ENCODE data around the gene RET.
A peak's percentile ranks its signal among the peaks of the same experiment; 100 is the strongest.

RET gene

DNA sequence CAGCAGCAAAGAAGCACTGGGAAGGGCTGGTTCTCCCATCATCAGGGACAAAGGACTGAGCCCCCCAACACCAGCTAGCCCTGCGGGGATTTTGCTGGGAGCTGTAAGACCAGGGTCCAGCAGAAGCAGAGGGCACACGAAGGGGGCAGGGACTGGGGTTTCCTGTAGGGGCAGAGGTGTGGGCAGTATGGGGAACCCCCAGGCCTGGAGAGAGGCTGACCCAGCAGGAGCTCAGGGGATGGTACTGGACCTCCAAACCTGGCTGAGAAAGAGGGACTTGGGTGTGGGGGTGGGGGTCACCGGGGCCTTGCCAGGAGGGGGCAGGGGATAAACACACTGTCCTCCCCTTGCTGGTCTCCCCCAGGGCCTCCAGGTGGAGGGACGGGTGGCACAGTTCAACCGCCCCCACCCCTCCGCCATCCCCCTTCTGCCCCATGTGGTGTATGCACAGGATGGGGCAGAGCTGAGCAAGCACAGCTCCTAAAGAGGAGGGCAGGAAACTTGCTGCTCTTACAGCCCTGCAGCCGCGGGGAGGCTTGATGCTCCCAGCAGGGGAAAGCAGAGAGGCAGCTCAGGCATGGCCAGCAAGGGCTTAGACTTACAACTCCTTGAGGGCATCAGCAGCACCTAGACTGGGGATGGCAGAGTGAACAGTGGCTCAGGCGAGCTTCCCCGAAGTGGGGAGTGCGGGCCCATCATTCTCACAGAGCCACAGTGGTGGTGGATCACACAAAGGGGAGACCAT is 12.4 kb upstream of the RET start:
- DNase-seq, result no peak

DNA sequence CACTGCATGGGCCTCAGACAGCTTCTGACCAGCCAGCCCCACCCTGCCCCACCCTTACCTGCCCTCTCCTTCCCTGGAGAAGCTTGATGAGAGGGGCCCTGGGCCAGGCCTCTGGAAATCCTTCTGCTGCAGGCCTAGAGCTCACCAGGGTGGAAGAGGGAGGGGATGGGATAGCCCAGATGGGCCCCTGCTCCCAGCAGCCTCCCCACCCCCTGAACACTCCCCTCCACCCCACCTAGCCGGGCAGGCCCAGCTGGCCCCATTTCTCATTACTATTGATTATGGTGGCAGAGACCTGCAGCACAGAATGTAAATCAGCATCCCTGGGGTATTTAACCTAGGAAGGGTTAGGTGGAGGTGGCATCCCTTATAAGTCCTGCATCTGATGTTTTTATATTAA is 11.6 kb upstream of the RET start:
- DNase-seq, result no peak

DNA sequence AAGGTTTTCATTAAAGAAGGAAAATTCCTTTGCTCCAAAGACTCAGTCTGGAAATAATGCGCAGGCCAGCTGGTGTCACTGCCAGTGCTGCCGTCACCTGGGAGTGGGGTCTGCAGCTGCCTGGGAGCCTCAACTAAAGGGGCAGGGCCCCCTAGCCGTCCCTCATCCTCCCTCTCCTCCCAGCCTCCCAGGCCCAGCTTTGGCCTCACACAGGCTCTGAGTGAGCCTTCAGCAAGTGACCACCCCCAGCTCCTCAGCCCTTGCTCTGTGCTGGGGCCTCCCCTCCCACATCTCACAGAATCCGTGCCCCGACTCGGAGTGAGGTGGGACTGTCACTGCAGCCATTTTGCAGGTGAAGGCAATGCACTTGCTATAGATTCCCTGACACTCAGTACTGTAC is 11.1 kb upstream of the RET start:
- DNase-seq, result no peak

DNA sequence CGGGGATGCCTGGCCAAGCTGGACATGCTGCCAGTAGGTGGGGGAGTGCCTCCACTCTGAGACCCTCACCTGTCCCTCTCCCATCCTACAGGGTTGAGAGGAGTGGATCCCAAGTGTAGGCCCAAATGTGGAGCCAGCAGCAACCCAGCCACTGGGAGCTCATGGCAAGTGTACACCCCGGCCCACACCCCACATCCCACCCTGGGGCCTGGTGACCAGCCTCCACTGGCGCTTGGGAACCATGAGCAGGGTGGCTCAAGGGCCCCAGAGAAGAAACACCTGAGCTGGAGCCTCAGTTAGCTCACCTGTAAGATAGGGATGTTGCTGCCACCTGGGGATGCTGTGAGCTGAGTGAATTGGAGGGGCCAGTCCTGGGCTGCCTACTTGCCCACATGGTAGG is 10.4 kb upstream of the RET start:
- no peak for DNase-seq

DNA sequence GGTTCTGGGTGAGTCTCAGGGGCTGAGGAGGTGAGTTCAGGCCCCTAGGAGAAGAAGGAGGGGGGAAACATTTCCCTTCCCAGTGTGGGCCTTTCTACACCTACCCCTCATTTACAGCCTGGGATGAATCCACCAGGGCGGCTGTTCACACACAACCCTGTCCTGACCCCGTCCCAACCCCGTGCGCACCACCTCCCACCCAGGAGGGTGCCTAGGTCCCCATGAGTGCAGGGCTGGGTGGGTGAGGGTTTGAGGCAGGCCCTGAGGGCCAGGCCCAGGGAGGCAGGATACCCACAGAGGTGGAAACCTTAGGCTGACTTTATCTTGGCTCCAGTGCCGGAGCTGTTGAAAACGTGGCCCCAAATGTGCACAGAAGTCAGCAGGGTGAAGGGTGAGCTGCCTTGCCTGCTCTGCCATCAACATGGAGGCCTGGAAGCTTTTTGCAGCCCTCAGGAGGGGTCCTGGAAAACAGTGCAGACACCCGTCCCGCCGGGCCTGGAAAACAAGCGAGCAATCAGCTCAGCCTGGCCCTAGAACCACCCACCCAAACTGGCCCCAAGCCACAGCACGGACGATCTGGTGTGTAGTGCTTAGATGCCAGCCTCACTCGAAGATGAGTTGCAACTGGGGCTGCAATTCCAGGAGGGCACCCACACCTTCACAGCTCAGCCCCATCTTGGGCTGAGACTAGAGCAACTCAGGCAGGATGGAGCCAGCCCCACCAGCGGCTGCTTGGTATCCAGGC is 9.3 kb upstream of the RET start:
- no peak for DNase-seq

DNA sequence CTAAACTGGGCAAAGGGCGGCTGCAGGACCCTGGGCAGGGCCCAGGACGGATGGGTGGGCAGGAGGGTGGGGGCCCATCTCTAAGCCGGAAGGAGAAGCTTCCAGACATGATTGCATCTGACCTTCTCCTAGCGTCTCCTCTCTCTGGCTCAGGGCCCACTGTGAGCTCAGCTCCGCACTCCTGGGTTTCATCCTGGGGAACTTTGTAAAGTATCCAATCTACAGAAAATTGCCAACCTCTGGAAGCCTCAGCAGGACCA is 8.8 kb upstream of the RET start:
- DNase-seq, result no peak

DNA sequence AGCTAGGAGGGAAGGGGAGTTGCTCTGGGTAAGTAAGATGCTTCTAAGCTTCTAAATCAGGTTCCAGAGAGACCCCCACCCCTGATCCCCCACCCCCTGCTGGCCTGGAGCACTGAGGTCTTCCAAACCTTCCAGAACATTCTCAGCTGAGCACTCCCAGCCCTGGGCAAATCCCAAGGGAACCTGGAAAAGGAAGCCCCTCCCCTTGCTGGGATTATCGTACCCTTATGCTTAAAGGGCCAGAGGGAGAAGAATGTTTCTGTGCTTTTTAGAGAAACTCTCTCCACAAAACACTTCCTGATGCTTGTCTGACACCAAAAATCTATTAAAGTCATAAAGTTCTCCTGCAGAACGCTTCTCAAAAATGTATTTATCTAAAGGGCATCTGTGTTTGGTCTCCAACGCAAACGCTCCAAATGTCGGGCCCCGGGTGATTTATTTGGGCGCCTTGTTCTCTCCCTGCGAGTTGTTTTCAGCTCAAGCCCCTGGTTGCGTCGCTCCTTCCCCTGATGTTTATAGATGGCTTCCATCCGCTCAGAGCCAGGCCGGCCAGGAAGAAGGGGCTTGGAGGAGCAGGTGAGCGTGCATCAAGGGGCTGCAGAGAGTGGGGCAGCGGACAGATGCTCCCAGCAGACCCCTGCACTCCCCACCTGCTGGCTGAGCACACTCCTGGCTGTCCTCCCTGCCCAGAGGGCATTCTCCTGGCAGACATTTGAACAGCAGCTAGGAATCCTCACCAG is 8.2 kb upstream of the RET start:
- no peak for DNase-seq

DNA sequence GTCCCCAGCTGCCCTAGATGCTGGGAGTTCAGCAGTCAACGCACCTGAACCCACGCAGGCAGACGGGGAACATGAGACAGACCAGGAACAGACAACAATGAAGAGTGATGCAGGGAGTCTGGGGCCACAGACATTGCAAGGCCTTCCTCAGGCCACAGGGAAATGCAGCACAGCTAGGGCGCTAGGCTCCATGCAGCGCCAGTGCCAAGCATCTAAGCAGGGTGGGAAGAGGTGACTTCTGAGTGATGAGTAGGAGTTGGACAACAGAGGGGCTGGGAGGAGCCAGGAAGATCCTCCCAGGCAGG is 7.7 kb upstream of the RET start:
- no peak for DNase-seq

DNA sequence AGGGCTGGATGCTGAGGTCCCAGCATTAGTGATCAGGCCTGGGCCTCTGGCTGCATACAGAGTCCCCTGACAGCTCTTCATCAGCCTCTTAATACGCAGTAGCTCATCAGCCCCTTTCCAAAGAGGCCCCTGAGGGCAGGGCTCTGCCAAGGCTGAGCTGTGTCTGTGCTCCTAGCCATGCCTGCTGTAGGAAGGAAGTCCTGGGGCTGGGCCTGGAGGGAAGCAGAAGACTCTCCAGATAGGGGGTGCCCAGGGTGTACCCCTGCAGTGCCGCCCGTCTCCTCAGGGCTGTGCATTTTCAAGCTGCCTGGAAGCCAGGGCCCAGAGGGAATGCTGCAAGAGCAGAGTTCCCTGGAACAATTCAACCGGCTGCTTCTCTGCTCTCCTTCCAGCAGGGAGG is 7.3 kb upstream of the RET start:
- DNase-seq, result no peak

DNA sequence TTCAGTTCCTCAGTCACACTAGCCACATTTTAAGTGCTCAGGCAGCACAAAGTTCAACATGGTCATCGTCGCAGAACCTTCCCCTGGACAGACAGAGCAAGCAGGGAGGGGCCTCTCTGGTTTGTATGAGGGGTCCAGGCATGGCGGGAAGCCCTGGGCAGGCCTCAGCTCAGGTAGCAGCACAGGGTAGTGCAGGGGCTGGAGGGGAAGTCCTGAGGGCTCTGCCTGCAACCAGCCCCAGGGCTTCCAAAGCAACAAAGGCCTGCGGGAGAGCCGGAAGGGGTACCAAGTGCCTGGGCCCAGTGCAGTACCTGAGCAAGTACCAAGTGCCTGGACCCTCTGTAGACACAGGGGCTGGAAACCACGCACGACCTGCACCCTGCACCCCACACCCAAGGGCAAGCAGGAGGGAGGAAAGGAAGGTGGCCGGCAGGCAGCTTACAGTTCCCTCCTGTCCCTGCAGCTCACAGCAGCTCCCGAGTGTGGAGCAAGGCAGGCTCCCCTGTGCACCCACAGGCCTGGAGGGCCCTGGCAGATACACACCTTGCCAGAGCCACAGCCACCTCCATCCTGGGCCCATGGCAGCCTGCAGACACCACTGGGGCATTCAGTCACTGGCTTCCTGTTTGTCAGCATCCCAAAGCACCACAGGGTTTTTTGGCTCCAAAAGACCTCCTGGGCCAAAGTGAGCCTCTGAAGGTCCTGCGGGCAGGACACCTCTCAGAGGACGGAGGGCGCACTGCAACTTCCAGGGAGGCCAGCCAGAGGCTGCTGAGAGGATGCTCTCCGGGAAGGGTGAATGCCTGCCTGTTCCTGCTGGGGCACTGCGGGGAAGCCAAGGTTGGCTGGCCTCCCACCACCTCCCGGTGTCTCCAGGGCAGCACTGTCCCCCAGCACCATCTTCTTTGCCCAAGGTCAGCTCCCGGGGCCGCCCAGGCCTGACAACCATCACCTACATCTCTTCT is 6.5 kb upstream of the RET start:
- no peak for DNase-seq

DNA sequence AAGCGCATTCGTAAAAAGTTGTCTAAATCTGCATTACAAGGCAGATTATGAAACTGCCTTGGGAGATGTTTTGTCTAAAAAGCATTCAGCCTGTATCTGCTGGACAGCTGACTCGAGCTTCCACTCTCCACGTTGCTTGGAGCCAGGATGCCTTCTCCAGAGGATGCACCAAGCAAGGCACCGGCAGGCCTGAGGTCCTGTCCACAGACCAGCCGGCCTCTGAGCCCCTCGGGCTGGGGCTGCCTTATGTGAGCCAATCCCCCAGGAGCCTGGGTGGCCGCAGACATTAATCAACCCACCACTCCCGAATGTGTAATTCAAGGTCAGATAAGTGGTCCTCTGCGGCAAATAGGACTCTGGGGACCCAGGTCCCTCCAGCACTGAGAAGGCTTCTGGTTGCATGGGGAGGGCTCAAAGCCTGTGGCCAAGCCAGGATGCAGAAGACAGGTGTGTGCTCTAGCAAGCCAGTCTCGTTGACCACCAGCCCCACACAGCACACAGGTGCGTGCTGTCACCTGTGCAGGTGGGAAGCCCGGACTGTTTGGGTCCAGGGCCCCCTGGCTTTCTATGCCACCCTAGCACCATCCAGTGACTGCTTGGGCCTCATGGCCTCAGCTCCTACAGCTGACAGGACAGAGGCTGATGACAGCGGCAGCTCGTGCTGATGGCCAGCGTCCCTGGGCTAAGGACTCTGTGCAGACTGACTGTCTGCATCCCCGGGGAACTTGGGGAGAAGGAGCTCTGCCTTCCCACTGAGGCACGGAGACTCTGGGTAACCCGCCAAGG is 4.8 kb upstream of the RET start:
- DNase-seq, result no peak

DNA sequence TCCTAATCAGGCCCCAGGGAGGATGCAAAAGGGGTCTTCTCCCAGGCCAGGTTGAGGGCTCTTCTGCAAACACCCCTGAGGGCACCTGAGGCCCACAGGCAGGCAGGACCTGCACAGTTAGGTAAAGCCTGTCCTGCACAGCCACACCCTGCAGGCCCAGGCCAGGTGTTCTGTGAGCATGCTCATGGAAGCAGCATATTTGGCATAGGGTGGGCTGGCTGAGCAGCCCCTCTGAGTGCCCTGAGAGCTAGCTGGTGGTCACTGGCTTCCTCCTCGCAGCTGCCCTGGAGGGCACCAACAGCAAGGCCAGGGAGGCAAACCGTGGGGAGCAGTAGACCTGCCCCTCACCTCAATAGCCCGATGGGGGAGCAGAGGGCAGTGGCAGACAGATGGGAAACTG is 3.7 kb upstream of the RET start:
- no peak for DNase-seq

DNA sequence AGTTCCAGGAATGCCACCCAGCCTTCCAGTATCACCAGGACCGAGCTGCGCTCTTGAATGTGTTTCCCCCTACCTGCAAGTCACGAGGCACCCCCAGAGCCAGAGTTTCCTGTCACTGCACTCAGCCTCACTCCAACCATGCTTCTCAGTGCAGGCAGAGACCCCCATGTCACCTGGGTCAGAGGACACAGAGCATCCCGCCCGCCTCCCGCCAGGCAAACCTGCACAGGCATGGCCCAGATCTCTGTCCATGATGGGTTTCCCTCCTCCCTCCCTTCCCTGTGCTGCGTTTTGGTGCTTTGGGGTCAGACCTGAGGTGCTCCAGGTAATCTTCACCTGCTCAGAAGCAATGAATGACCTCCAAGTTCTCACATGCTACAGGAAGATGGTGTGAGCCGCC is 3.1 kb upstream of the RET start:
- no peak for DNase-seq

DNA sequence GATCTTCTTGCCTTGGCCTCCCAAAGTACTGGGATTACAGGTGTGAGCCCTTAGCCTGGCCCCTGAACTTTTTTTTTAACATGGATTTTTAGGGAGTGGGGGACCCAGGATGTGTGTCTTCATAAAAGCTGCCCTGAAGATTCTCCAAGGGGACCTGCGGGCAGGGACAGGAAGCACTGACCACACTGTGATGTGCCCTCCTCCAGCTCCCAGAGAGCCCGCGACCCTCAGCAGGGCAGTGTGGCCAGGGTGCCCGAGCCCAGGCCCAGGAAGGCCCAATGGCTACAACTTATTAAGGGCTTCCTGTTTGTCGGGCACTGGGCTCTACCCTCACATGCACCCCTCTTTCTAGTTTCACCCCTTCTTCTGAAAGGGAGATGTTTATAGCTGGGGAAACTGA is 2.5 kb upstream of the RET start:
- no peak for DNase-seq

DNA sequence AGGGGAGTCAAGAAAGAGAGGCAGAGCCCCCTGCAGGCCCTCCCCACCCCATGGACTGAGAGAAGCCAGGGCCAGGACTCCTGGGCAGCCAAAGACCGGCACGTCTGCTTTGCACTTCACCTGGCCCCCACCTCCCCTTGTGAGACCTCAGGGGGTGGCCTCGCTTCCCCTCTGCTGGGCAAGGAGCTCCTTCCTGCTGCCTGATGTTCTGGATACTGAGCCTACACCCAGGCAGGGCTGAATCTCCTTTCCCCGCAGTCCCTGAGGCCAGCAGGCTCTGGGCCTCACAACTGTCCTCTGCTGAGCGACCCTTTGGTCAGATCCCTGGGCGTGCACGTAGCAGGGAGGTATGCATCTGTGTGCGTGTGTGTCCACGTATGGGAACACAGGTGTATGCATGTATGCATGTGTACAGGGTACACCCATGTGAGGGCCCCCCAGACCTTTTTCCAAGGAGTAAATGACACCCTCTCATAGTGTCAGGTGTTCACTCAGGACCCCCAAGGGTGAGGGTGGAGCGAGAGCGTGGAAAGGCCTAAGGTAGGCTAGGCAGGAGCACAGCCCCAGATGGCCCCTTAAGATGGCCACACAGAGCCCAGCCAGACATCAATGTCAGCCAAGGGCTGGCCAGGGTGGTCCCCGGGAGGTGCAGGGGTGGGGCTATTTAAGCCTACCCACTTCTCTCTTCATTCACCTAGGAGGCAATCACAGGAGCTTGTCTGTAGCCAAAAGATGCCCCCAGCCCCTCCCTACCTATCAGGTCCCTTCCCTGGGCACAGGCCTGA is 1.9 kb upstream of the RET start:
- DNase-seq, result no peak

DNA sequence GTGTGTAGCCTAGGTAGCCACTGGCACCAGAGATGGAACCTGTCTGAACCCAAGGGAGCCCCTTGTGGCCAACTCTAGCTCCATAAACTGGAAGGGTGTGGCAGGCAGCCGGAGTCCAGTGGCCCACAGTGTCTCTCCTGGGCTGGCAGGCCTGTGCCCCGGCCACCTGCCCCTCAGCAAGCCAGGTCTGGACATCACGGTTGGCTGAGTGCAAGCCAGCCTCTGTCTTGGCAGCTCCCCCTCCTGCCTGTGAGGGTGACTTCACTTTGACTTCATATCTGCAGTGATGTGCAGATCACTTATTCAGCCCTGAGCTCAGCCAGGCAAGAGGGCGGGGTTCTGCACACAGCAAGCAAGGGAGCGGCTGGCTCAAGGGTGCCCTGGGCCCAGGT is 1.3 kb upstream of the RET start:
- no peak for DNase-seq

DNA sequence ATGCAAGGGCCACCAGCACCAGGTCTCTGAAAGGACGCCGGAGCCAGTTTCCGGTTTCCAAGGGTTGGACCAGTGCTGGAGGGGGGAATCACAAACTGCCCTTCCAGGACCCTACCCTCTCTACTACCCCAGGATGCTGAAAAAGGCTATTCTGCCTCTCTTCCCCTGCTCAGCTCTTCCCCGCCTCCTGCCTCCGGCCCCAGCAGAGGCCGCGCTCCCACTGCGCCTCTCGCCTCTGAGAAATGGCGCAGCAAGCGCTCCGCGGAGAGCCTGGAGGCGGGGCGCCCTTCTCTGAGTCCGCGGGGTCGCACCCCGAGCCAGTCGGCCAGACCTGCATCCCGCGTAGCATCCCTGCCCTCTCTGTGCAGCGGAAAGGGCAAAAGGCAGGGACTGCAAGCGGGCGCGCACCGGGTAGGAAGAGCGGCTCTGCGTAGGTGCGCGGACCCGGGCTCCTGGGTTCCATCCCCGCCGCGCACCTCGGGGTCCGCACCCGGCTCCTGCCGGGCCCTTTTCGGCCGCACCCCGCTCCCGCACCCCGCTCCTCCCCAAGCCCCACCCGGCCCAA is 476 bp upstream of the RET start:
- DNase-seq, result peak; percentile 2

DNA sequence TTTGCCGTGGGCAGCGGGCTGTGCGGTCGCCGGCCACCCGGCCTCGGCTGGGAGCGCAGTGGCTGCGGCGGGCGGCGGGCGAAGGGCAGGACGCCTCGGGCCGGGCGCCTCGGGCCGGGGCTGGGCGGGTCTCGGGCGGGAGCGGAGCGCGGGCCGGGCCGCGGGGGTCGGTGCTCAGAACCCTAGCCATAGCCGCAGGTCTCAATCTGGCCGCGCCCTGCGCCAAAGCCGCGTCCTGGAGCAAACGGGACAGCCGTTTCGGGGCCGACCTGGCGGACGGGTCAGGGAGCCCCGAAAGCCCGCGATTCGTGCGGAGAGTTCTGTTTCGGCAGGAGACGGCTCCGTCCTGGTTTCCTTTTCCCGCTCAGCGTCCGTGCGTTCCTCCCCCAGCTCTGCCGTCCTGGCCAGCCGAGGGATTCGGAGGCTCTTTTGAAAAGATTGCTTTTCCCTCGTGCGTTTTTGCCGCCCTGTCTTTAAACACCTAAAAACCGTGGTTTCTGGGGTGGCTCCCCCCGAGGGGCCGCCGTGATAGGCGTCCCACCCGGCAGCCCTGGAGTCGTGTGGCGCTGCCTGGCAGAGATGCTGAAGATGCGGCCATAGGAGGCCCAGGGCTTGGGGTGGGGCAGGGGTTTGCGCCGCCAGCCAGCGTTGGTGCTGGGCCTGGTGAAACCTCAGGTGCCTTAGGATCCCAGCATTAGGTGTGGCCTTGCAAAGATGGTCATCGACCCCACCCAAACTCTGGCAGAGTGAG is 727 bp downstream of the RET start:
- DNase-seq, result no peak

DNA sequence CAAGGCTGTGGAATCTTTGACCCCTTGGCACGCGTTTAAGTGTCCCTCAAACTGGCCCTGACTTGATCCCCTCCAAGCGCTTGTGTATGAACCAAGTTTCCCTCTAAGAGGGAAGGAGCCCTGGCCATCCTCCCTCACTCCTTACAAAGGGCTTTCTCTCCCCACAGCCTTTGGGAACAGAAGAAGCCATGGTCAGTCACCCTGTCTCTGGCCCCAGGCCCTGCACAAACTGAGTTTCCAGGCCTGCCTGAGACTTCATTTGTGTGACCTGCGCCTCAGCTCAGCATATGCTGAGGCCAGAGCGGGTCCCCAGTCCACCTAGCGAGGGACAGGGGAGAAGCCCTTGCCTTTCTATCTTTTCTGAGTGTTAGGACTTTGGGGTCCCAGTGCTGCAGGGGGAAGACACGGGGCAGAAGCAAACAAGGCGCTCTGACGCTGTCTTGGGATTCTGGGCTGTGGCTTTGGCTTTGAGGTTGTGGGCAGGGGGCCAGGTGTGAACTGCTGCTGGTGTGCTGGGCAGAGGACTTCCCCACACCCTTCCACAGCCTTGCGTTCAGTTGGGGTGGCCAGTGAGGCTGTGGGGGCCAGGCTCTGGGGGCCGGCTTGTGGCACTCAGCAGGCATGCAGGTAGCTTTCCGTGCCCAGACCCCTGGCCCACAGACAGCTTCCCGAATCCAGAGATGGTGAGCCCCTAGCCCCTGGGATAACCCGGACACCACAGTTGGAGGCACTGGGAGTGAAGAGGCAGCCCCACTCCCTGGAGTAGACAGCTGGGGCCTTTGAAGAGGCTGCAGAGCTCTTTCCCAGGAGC is 1.5 kb downstream of the RET start:
- no peak for DNase-seq

DNA sequence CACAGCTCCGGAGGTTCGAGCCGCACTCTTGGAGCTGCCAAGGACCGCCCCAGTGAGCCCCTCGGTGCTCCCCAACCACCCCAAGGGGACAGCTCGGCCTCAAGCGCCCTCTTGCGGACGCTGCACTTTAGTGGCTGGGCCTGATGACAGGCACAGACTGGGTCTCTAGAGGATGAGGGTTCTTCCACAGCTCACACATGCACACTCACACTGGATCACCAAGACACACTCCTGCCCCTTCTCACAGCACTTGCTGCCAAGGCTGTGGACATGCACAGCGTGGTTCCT is 2.1 kb downstream of the RET start:
- no peak for DNase-seq
